Activated CD4-positive, alpha-beta T cell treated with anti-CD3 and anti-CD28 coated beads for 36 hours (primary cell): Measurements from ENCODE around the gene CDK14. TPM values are rescaled to one million over a fixed set of nuclear protein-coding genes. Genes with fewer than 3 reads are reported as not detected.
"Not testable (repeated sequence)": the region's sequence is repeated elsewhere in the genome, so short reads cannot be mapped to it uniquely, and the experiment has no call there.

Source experiments
- ATAC-seq: fragments of 200-7000 bp; cut with Tn5 transposase; one replicate; pipeline ENCODE4 v1.10.0; 2021; ENCODE audit warnings: mild to moderate bottlenecking, moderate library complexity
- CTCF ChIA-PET: fragments of 350-600 bp; sonication (Branson Sonifier 250); formaldehyde crosslinking; loops from one replicate; lab custom pipeline; 2021; ENCODE audit warnings: antibody characterized with exemption; lab: Charles Lee
- POLR2A ChIA-PET: fragments of 350-600 bp; sonication (Branson Sonifier 250); formaldehyde crosslinking; loops from one replicate; lab custom pipeline; 2021; ENCODE audit warnings: antibody characterized with exemption, inconsistent platforms; lab: Charles Lee
- DNase-seq: peaks from one replicate; pipeline ENCODE4 v3.0.0-alpha.2; 2020
- H3K27ac Mint-ChIP-seq: one replicate; pipeline ENCODE4 v1.8.0; 2021; ENCODE audit warnings: mixed read lengths
- H3K27me3 Mint-ChIP-seq: one replicate; pipeline ENCODE4 v1.8.0; 2021; ENCODE audit warnings: mixed read lengths
- H3K36me3 Mint-ChIP-seq: one replicate; pipeline ENCODE4 v1.8.0; 2021; ENCODE audit warnings: low read depth, mixed read lengths
- H3K4me1 Mint-ChIP-seq: one replicate; pipeline ENCODE4 v1.8.0; 2021; ENCODE audit warnings: mixed read lengths
- H3K4me3 Mint-ChIP-seq: one replicate; pipeline ENCODE4 v1.8.0; 2021; ENCODE audit warnings: mild to moderate bottlenecking, moderate library complexity, mixed read lengths
- H3K9me3 Mint-ChIP-seq: one replicate; pipeline ENCODE4 v1.8.0; 2021; ENCODE audit warnings: low read depth, mixed read lengths
- intact Hi-C, 2 experiments: fragments of 100-400 bp; cut with DNase I in 1 of 2; cut with micrococcal nuclease in 1 of 2; formaldehyde crosslinking; loops; one replicate each; pipeline versions ENCODE4 v1.14.2 to v1.15.1; 2022 to 2024; cut with DNase I, micrococcal nuclease
- total RNA-seq, 2 experiments: library from RNA; stranded (reverse); gene quantifications; one replicate each; pipeline ENCODE4 v1.2.3, GENCODE V29; 2021

Gene CDK14
- total RNA-seq, 2 experiments from 2014 or later, result 0.80 to 0.84 TPM

GRCh38 chr7:90764848-90765570, 168.9 kb downstream of the CDK14 start:
- intact Hi-C loops, result no loop called here
- no peaks in the 10 kb centered on the region for H3K4me1 Mint-ChIP-seq

GRCh38 chr7:90766814-90767564, 170.9 kb downstream of the CDK14 start:
- Mint-ChIP-seq H3K4me3 (no peak overlapping the region), H3K27me3 (no peaks in the 10 kb centered on the region), H3K9me3 (peaks cover 2% of the 10 kb centered on the region), H3K36me3 (no peaks in the 10 kb centered on the region), H3K4me1 (no peaks in the 10 kb centered on the region), H3K27ac (no peak overlapping the region)
- POLR2A ChIA-PET, result no interaction called here
- intact Hi-C loops, result no loop called here
- no peak for ATAC-seq
- no peak for DNase-seq
- CTCF ChIA-PET, result no interaction called here

More at GRCh38 chr7:90764848-90765570, 168.9 kb downstream of the CDK14 start:
- Mint-ChIP-seq H3K4me3 (no peak overlapping the region), H3K27ac (no peak overlapping the region), H3K36me3 (no peaks in the 10 kb centered on the region), H3K9me3 (no peaks in the 10 kb centered on the region), H3K27me3 (no peaks in the 10 kb centered on the region)
- ChIA-PET POLR2A (no interaction called here), CTCF (interaction anchor here (1.1 kb wide), 1 partner anchor 56 kb away, joined by 3 read pairs; no protein-coding TSS in a partner anchor)
- ATAC-seq (no peak), DNase-seq (no peak)

GRCh38 chr7:90768301-90768700, 172.2 kb downstream of the CDK14 start:
- H3K27ac Mint-ChIP-seq, result no peak overlapping the region
- peaks cover 2% of the 10 kb centered on the region for H3K9me3 Mint-ChIP-seq
- POLR2A ChIA-PET, result no interaction called here
- no peak for DNase-seq
- CTCF ChIA-PET, result no interaction called here
- H3K27me3 Mint-ChIP-seq, result no peaks in the 10 kb centered on the region
- intact Hi-C loops, result no loop called here
- no peaks in the 10 kb centered on the region for H3K36me3 Mint-ChIP-seq
- H3K4me1 Mint-ChIP-seq, result no peaks in the 10 kb centered on the region
- H3K4me3 Mint-ChIP-seq, result no peak overlapping the region
- ATAC-seq, result no peak

- intact Hi-C loops, result no loop called here
- ATAC-seq (no peak), DNase-seq (no peak)
- no peak overlapping the region for H3K4me3 Mint-ChIP-seq
- H3K27me3 Mint-ChIP-seq, result no peaks in the 10 kb centered on the region
- no peaks in the 10 kb centered on the region for H3K36me3 Mint-ChIP-seq
- POLR2A ChIA-PET, result no interaction called here
- H3K9me3 Mint-ChIP-seq, result peaks cover 2% of the 10 kb centered on the region
- no peak overlapping the region for H3K27ac Mint-ChIP-seq
- CTCF ChIA-PET, result interaction anchor here (0.6 kb wide), 1 partner anchor 869 kb away, joined by 3 read pairs; no protein-coding TSS in a partner anchor
- no peaks in the 10 kb centered on the region for H3K4me1 Mint-ChIP-seq
These were observed 172.9 kb downstream of the CDK14 start for GRCh38 chr7:90769036-90769435.

GRCh38 chr7:90769566-90769965, 173.4 kb downstream of the CDK14 start:
- H3K36me3 Mint-ChIP-seq, H3K27ac Mint-ChIP-seq, intact Hi-C loops, H3K4me3 Mint-ChIP-seq, POLR2A ChIA-PET, H3K9me3 Mint-ChIP-seq, ATAC-seq, DNase-seq, H3K27me3 Mint-ChIP-seq, H3K4me1 Mint-ChIP-seq: not testable (repeated sequence)
- CTCF ChIA-PET, result interaction anchor here (0.6 kb wide), 1 partner anchor 869 kb away, joined by 3 read pairs; no protein-coding TSS in a partner anchor

- peaks cover 2% of the 10 kb centered on the region for H3K9me3 Mint-ChIP-seq
- no peak overlapping the region for H3K4me3 Mint-ChIP-seq
- H3K4me1 Mint-ChIP-seq, result no peaks in the 10 kb centered on the region
- ATAC-seq, result no peak
- intact Hi-C loops, result no loop called here
- DNase-seq, result no peak
- CTCF ChIA-PET, result no interaction called here
- H3K36me3 Mint-ChIP-seq, result no peaks in the 10 kb centered on the region
- no peaks in the 10 kb centered on the region for H3K27me3 Mint-ChIP-seq
- no peak overlapping the region for H3K27ac Mint-ChIP-seq
- POLR2A ChIA-PET, result no interaction called here
These were observed 175.2 kb downstream of the CDK14 start for GRCh38 chr7:90771281-90771680.

GRCh38 chr7:90772410-90772809, 176.3 kb downstream of the CDK14 start:
- Mint-ChIP-seq H3K4me1 (no peaks in the 10 kb centered on the region), H3K27me3 (no peaks in the 10 kb centered on the region), H3K36me3 (no peaks in the 10 kb centered on the region), H3K9me3 (peaks cover 2% of the 10 kb centered on the region), H3K4me3 (no peak overlapping the region), H3K27ac (no peak overlapping the region)
- ChIA-PET CTCF (no interaction called here), POLR2A (no interaction called here)
- ATAC-seq (no peak), DNase-seq (no peak)
- intact Hi-C loops, result no loop called here

- intact Hi-C loops, result no loop called here
- CTCF ChIA-PET, result no interaction called here
- no peak for DNase-seq
These were observed 177.1 kb downstream of the CDK14 start for GRCh38 chr7:90773269-90773668.

GRCh38 chr7:90774706-90775105, 178.6 kb downstream of the CDK14 start:
- Mint-ChIP-seq H3K4me3 (no peak overlapping the region), H3K27ac (no peak overlapping the region), H3K27me3 (no peaks in the 10 kb centered on the region), H3K36me3 (no peaks in the 10 kb centered on the region), H3K9me3 (peaks cover 2% of the 10 kb centered on the region), H3K4me1 (no peaks in the 10 kb centered on the region)
- POLR2A ChIA-PET, result no interaction called here
- intact Hi-C loops, result no loop called here
- no peak for ATAC-seq
- CTCF ChIA-PET, result no interaction called here
- no peak for DNase-seq

More at GRCh38 chr7:90773269-90773668, 177.1 kb downstream of the CDK14 start:
- no peak for ATAC-seq
- no peak overlapping the region for H3K27ac Mint-ChIP-seq
- H3K36me3 Mint-ChIP-seq, result no peaks in the 10 kb centered on the region
- no peaks in the 10 kb centered on the region for H3K4me1 Mint-ChIP-seq
- H3K9me3 Mint-ChIP-seq, result peaks cover 2% of the 10 kb centered on the region
- no peak overlapping the region for H3K4me3 Mint-ChIP-seq
- POLR2A ChIA-PET, result no interaction called here
- H3K27me3 Mint-ChIP-seq, result no peaks in the 10 kb centered on the region

GRCh38 chr7:90775383-90775965, 179.4 kb downstream of the CDK14 start:
- no peak for DNase-seq
- Mint-ChIP-seq H3K27ac (no peak overlapping the region), H3K4me1 (no peaks in the 10 kb centered on the region), H3K4me3 (no peak overlapping the region), H3K36me3 (no peaks in the 10 kb centered on the region), H3K9me3 (peaks cover 2% of the 10 kb centered on the region), H3K27me3 (no peaks in the 10 kb centered on the region)
- ChIA-PET CTCF (no interaction called here), POLR2A (no interaction called here)
- intact Hi-C loops, result no loop called here
- no peak for ATAC-seq

- Mint-ChIP-seq H3K36me3 (no peaks in the 10 kb centered on the region), H3K4me1 (no peaks in the 10 kb centered on the region), H3K9me3 (no peaks in the 10 kb centered on the region), H3K27me3 (no peaks in the 10 kb centered on the region), H3K4me3 (no peak overlapping the region), H3K27ac (no peak overlapping the region)
- ATAC-seq, result no peak
- CTCF ChIA-PET, result interaction anchor here (0.6 kb wide), 2 partner anchors 25 to 63 kb away, joined by 3 read pairs; no protein-coding TSS in a partner anchor
- POLR2A ChIA-PET, result no interaction called here
- no peak for DNase-seq
- intact Hi-C loops, result no loop called here
These were observed 180.9 kb downstream of the CDK14 start for GRCh38 chr7:90777041-90777440.
